ENCODE data around the gene NPAS3.

Gene NPAS3

DNA sequence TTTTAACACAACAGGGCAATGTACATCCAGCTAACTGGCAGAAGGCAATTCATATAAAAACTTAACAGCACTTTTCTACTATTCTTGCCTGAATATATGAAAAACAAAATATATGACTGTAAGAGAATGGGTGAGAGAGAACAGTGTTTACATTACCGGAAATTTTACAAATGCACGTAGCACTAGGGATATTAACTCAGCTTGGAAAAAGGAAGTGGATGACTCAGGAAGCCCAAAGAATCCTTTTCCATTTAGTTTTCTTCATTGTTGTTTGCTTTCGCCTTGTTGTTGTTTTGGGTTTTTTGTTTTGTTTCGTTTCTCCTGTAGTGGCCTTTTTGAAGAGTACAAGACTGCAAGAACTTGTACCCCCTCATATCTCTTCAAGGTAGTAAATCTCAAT, 716.7 kb downstream of the NPAS3 start:
- no peak for DNase-seq

DNA sequence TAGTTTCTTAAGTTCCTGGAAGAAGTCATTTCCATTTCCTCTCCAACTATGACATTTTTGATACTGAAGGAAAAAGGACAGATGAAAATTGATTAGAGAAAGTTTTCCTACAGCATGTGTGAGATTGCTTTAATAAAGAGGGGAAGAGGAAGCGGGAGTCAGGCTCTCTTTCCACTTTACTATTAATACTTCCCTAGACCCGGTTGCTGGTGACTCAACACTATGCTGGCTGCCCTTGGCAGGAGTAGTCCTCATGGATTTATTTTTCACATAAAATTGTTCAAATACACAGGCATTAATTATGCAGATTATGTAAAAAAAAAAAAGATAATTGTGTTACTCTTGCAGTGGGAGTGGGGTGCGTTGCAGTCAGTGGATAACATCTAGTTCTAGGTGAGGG, 718.8 kb downstream of the NPAS3 start:
- DNase-seq = no peak

- no peak for DNase-seq
These were observed 721.6 kb downstream of the NPAS3 start for GRCh38 chr14:33660248-33660647.

GRCh38 chr14:33661101-33661500, 722.4 kb downstream of the NPAS3 start:
- no peak for DNase-seq

DNA sequence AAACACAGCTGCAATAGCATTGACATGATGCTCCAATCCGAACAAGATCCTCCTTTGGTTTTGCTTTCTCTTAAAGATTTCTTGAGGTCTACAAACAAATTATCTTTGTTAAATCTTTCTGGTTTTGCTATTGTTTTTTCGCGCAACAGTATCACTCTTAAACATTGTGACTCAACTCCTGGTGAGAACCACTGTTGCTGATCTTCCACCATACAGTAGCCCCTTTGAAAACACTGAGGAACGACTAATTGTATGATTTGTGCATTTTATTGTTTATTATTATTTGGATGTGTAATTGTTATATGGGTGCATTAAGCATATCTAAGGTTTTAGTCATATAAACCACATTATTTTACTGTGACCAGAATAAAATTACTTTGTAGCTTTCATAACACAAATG, 729.4 kb downstream of the NPAS3 start:
- no peak for DNase-seq

- no peak for DNase-seq
These were observed 730.4 kb downstream of the NPAS3 start for GRCh38 chr14:33669111-33669510.

DNA sequence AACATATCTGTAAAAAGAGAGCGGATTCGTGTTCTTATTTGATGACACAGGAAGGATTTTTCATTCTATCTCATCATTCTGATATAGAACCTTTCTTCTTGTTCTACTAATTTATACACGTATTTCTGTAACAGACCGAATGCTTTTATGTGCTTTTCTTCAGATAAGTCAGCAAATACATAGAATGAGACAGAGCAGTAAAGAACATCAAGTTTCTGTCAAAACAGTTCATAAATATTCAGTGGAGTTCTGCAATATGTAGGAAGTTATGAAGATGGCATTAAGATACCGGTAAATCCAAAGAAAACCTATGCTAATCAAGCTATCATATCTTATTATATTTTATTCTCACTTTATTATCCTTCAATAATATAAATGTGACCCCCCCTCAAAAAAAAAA, 731.6 kb downstream of the NPAS3 start:
- DNase-seq = no peak

DNA sequence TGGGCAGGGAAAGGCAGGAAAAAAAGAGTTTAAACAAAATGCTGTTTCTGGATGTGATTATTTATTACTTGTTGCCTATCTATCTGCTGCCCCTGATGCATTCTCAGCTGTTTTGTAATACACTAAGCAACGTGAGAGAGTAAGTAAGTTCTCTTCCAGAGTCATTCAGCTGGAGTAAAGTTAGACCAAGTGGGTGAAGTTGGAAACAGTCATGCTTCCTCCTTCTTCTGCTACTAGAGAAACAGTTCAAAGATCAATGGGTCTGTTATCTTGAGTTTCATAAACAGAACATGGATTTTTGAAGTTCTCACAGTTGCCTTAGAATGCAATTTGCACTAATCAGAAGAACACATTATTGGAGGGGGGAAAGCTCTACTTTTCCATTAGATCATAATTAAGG, 732.9 kb downstream of the NPAS3 start:
- no peak for DNase-seq

GRCh38 chr14:33674927-33675326, 736.2 kb downstream of the NPAS3 start:
- DNase-seq = no peak

GRCh38 chr14:33675415-33676130, 736.9 kb downstream of the NPAS3 start:
- no peak for DNase-seq

DNA sequence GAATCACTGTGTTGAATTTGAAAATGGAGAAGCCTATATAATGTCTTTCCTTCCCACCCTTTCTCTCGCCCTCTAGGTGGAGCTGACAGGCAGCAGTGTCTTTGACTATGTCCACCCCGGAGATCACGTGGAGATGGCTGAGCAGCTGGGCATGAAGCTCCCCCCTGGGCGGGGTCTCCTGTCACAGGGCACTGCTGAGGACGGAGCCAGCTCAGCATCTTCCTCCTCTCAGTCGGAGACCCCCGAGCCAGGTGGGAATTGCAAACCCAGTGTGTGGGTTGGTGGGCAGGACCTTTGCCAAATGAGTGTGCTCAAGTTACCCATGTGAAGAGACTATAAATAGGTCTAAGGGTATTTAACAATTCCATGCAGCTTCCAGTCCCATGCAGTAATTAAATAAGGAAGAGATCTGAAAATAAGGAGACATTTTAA, 737.5 kb downstream of the NPAS3 start:
- DNase-seq = peak; percentile 9

DNA sequence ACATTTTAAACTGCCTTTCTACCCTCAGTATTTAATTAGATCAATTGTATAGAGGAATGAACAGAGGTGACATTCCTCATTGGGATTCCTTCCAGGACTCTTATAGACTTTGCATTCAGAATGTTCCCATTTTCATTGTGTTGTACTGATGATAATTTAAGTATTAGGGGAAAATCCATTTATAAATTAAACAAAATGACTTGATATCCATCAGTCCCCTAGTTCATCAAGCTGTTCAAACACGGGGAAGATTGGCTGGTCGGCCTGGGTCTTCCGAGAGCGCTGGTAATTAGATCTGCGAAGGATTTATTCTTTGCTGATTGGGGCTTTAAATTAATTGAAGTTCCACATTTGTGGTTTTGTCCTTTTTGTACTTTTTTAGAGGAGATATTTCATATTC, 738.2 kb downstream of the NPAS3 start:
- no peak for DNase-seq

- no peak for DNase-seq
These were observed 739.3 kb downstream of the NPAS3 start for GRCh38 chr14:33678005-33678404.

- no peak for DNase-seq
These were observed 740.3 kb downstream of the NPAS3 start for GRCh38 chr14:33679025-33679424.

GRCh38 chr14:33679461-33680225, 741.0 kb downstream of the NPAS3 start:
- no peak for DNase-seq

DNA sequence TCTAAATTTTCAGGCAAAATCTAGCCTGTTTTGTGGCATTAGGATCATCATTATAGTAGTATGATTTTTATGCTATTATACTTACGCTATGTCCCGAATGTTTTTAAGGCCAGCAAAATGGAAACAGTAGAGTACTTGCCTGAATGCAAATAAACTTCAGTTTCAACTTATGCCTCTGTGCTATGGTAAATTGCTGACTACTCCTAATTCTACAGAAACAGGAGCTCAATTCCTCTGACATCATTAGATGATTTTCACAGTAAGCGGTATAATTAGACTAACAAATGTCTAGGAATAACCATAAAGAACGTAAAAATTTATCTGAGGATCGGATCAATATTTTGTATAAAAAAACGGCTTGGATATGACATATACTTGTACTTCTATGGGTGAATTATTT, 742.2 kb downstream of the NPAS3 start:
- DNase-seq = no peak

GRCh38 chr14:33682760-33683159, 744.1 kb downstream of the NPAS3 start:
- no peak for DNase-seq

DNA sequence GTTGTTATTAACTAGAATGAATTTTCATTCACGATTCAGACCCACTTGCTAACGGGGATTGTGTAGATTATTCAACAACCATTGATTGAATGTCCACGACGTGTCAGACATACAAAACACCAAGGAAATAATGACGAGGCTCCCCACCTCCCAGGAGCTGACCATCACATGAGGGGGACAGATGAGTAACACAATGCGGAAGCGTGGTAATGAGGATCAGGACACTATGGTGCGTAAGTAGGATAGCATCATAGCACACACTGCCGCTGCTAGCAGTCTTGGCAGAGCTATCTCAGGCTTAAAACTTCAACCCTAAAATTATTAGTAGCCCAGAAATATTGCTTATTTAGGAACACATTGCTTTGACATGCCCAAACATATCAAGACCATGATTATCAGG, 746.3 kb downstream of the NPAS3 start:
- DNase-seq = no peak

DNA sequence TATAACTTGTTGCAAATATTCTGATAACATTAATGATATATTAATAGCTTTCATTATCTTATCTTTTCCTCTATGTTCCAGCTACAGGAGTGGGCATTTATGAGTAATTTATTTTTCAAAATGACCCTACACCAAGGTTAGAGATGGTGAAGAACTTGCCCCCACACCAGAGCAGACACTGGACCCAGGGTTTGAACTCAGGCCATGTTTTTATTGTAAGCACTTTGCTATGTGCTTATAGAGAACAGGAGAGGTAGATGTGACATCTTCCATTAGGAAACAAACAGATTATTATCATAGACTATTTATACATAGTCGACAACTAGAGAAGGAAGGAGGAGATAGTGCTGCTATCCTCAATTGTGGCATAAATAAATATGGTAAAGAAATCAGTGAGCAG, 747.0 kb downstream of the NPAS3 start:
- DNase-seq = no peak

DNA sequence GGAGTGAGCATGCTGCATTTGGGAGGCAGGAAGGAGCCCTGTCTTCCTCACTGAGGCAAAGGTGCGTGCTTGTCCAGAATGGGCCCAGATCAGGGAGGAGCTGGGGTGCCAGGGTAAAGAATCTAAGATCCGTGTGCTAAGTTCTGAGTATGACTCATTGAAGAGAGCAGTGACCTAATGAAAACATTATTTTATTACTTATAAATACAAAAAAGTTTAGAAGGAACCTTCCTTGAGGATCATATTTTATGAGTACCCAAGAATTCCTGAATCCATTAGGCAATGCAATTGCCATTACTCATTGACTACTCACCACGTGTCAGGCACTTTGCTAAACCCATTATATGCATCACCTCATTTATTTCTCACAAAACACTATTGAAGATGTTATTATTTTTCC, 747.5 kb downstream of the NPAS3 start:
- no peak for DNase-seq

GRCh38 chr14:33686856-33687255, 748.2 kb downstream of the NPAS3 start:
- no peak for DNase-seq

DNA sequence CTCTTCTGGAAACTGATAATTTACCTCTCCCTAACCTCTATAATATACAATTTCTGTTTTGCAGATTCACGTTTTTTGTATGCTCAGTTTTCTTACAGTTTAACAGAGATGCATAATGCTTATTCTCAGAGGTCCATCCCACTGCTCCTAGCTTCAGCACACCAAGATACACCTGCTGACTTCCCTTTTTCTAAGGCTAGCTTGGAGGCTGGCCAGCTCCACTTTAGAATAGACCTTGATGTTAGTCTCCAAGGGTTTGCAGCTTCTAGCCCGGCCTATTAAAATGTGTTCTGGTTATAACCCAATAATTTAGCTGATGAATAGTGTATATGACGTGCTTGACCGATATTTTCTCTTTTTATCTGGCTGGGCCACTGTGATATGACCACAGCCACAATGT, 751.0 kb downstream of the NPAS3 start:
- no peak for DNase-seq

GRCh38 chr14:33691907-33692306, 753.2 kb downstream of the NPAS3 start:
- no peak for DNase-seq

DNA sequence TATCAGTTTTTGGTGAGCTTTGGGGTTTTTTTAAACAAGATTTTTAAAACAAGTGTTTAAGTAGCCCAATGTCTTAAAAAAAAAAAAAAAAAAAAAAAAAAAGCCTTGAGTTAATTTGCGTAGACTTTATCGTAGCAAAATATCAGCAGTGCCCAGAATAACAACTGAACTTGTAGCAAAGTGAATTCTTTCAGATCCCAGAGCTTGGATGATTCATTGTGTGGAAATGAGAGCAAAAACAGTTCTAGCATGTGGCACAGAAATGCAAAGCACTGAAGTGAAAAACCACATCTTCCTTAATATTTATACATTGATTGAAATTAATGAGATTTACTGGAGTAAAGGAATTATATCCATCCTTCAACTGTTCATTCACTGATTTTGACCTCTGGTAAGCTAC, 754.1 kb downstream of the NPAS3 start:
- no peak for DNase-seq

- DNase-seq = no peak
These were observed 754.6 kb downstream of the NPAS3 start for GRCh38 chr14:33693237-33693636.
